OCI-LY7 (cell line): ENCODE data around the gene CHD3. TPM values are rescaled to one million over a fixed set of nuclear protein-coding genes. Genes with fewer than 3 reads are reported as not detected.

Experiments used
- BruUV-seq: library from RNA; stranded (reverse); fragments of 400-500 nt; replicated peaks from 2 replicates; lab custom pipeline; 2021; lab: Mats Ljungman, UMichigan
- CTCF ChIA-PET: fragments of 300-600 bp; sonication (Branson Sonifier 250); formaldehyde crosslinking; loops from one replicate; lab custom pipeline; 2022; ENCODE audit warnings: antibody characterized with exemption; ENCODE audit not compliant: unreplicated experiment; lab: Charles Lee
- POLR2A ChIA-PET: fragments of 300-600 bp; sonication (Branson Sonifier 250); formaldehyde crosslinking; loops from one replicate; lab custom pipeline; 2022; ENCODE audit warnings: antibody characterized with exemption; lab: Charles Lee
- DNase-seq: peaks from one replicate; pipeline ENCODE4 v3.0.0-alpha.2; 2015; ENCODE audit warnings: low spot score
- H2AFZ ChIP-seq: fragments of 200-600 bp; sonication (generic), shearing (Covaris generic); 2 replicates; pipeline ENCODE4 v1.6.1; 2014; ENCODE audit warnings: mild to moderate bottlenecking, antibody characterized with exemption, low read length, moderate library complexity
- H3K27ac ChIP-seq: fragments of 200-600 bp; sonication (generic); 2 replicates; pipeline ENCODE4 v1.5.1; 2014; ENCODE audit warnings: mixed run types, low read depth, mild to moderate bottlenecking, moderate library complexity, low read length, inconsistent platforms; ENCODE audit not compliant: poor library complexity, severe bottlenecking
- H3K36me3 ChIP-seq: fragments of 200-600 bp; sonication (generic); 2 replicates; pipeline ENCODE4 v1.6.1; 2014; ENCODE audit warnings: mild to moderate bottlenecking, antibody characterized with exemption, low read length, moderate library complexity, mixed read lengths; ENCODE audit not compliant: insufficient read depth
- H3K4me1 ChIP-seq: fragments of 200-600 bp; sonication (generic); 2 replicates; pipeline ENCODE4 v1.5.1; 2014; ENCODE audit warnings: mild to moderate bottlenecking, low read length; ENCODE audit not compliant: insufficient read depth, poor library complexity, severe bottlenecking
- H3K4me2 ChIP-seq: fragments of 200-600 bp; sonication (generic); 2 replicates; pipeline ENCODE4 v1.6.1; 2014; ENCODE audit warnings: mild to moderate bottlenecking, low read length
- H3K4me3 ChIP-seq: fragments of 200-600 bp; sonication (generic); 2 replicates; pipeline ENCODE4 v1.5.1; 2014; ENCODE audit warnings: mild to moderate bottlenecking, low read depth, low read length; ENCODE audit not compliant: poor library complexity, severe bottlenecking
- H3K79me2 ChIP-seq: fragments of 200-600 bp; sonication (generic); 2 replicates; pipeline ENCODE4 v1.6.1; 2016; ENCODE audit warnings: low read depth, mild to moderate bottlenecking, low read length, moderate library complexity, mixed read lengths; ENCODE audit not compliant: insufficient read depth
- H3K9me2 ChIP-seq: fragments of 200-600 bp; sonication (generic); 2 replicates; pipeline ENCODE4 v1.6.1; 2016; ENCODE audit warnings: mild to moderate bottlenecking, low read length, mixed read lengths; ENCODE audit not compliant: insufficient read depth
- H3K9me3 ChIP-seq: fragments of 200-600 bp; sonication (generic); 2 replicates; pipeline ENCODE4 v1.6.1; 2014; ENCODE audit warnings: mild to moderate bottlenecking, mixed run types, low read length, mixed read lengths
- H4K20me1 ChIP-seq: fragments of 200-600 bp; sonication (generic); 2 replicates; pipeline ENCODE4 v1.6.1; 2014; ENCODE audit warnings: mild to moderate bottlenecking, antibody characterized with exemption, low read length, moderate library complexity, mixed read lengths; ENCODE audit not compliant: insufficient read depth
- EZH2phosphoT487 ChIP-seq: fragments of 200-600 bp; sonication (generic); IDR thresholded peaks from 2 replicates; pipeline ENCODE4 v1.6.1; 2018; ENCODE audit warnings: low read depth, borderline replicate concordance, mild to moderate bottlenecking, mixed run types, antibody characterized with exemption, low read length, moderate library complexity, mixed read lengths
- intact Hi-C: fragments of 100-400 bp; cut with micrococcal nuclease; formaldehyde crosslinking; loops from one replicate; pipeline ENCODE4 v1.10.0; 2022; ENCODE audit not compliant: unreplicated experiment
- total RNA-seq, 2 experiments: library from RNA; depleted of rRNA in 1 of 2; stranded (reverse); fragments of >200 nt in 1 of 2; shearing (Covaris generic) in 1 of 2; gene quantifications; 2 replicates each; pipeline ENCODE4 v1.2.3, GENCODE V29; 2014 to 2022
- TF ChIP-seq, protein P1 (sequence below): fragments of 200-600 bp; sonication (generic); conservative IDR thresholded peaks from 2 replicates; pipeline ENCODE4 v1.5.1; 2014; ENCODE audit warnings: mild to moderate bottlenecking, antibody characterized with exemption, low read length, moderate library complexity, mixed read lengths

The CHD3 gene
- total RNA-seq, 2 experiments from 2014 or later = 42.5 to 126 TPM

DNA sequence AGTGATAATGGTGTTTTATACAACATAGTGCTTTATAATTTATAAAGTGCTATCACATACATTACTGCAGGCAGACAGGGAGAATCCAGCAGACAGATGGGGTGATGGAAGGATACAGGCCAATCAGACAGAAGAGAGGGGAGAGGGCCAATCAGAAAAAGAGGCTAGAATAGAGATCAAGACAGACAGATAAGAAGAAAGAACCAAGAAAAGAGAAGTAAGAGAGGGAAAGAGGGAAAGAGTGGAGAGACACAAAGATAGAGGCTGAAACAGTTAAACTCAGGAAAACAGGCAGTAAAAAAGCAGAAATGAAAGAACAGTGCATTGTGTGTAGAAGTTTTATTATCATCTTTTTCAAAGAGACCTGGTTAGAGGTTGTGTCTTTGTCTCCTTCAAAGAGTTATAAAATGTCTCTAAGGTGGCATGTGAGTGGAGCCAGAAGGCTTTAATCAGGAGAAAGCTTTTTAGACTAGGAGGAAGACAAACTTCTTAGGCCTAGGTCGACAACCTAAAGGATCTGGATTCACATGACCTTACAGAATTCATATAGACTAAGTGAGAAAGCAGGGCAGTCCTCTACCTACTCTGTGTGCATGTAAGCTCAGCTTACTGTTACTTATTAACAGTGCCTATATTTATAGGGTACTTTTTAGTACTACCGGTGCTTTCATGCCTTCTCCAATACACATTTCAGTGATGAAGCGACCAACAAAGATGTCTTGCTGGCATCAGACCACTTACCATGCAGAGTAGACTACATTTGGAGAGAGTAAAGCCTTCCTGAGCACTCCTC, 8.3 kb upstream of the CHD3 start:
- Histone ChIP-seq H3K4me1 (peaks cover 57% of the 10 kb centered on the region), H3K9me2 (no peaks in the 10 kb centered on the region), H4K20me1 (no peaks in the 10 kb centered on the region; the same call in 1 of the 2 replicates), H2AFZ (no peak overlapping the region), H3K4me2 (peak overlapping the region; percentile 97), H3K9me3 (no peaks in the 10 kb centered on the region), H3K79me2 (peaks cover 64% of the 10 kb centered on the region; the same call in 1 of the 2 replicates), H3K27ac (peak overlapping the region; percentile 87), H3K36me3 (peaks cover 68% of the 10 kb centered on the region), H3K4me3 (peak overlapping the region; percentile 70)
- TF ChIP-seq, protein P1, sequence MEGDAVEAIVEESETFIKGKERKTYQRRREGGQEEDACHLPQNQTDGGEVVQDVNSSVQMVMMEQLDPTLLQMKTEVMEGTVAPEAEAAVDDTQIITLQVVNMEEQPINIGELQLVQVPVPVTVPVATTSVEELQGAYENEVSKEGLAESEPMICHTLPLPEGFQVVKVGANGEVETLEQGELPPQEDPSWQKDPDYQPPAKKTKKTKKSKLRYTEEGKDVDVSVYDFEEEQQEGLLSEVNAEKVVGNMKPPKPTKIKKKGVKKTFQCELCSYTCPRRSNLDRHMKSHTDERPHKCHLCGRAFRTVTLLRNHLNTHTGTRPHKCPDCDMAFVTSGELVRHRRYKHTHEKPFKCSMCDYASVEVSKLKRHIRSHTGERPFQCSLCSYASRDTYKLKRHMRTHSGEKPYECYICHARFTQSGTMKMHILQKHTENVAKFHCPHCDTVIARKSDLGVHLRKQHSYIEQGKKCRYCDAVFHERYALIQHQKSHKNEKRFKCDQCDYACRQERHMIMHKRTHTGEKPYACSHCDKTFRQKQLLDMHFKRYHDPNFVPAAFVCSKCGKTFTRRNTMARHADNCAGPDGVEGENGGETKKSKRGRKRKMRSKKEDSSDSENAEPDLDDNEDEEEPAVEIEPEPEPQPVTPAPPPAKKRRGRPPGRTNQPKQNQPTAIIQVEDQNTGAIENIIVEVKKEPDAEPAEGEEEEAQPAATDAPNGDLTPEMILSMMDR = no peak
- intact Hi-C loops = no loop called here
- BruUV-seq = no TSS peak
- DNase-seq = peak; percentile 16
- POLR2A ChIA-PET = interaction anchor here (0.6 kb wide), 1 partner anchor 323 kb away, joined by 3 read pairs; no protein-coding TSS in a partner anchor
- CTCF ChIA-PET = no interaction called here

DNA sequence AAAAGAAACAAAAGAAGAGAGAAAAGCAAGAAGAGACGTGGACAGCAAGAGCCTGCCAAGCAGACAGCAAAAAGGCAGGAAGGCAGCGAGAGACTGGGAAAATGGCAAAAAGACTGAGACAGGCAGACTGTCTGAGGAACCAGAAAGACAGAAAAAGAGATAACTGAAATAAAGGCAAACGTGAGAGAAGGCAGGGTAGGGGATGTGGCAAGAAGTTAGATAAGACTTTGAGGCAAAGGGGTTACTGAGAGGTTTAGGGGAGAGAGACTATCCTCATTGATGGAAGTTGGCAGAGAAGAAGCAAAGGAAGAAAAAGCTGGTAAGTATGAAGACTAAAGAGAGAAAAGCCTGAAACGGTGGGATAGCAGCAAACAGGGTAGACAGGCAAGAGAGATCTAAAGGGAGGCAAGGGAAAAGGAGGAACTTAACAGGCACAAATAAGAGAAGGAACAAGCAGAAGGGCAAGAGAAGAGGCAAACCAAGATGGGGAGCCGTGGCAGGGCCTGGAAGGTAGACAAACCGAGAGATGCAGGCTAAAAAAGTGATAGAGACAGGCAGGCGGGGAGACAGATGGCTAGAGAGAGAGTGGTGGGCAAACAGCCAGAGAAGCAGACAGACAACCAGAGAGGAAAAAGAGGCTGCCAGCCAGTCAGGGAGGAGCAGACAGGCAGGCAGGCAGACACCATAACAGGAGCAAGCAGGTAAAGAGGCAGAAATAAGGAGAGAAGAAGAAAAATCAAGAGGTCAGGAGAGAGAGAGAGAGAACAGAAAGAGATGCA, 7.1 kb upstream of the CHD3 start:
- Histone ChIP-seq H3K4me2 (peak overlapping the region; percentile 97), H3K4me3 (peak overlapping the region; percentile 70), H3K36me3 (peaks cover 56% of the 10 kb centered on the region), H4K20me1 (no peaks in the 10 kb centered on the region), H3K4me1 (peaks cover 53% of the 10 kb centered on the region), H2AFZ (no peak overlapping the region), H3K79me2 (peaks cover 67% of the 10 kb centered on the region), H3K9me2 (no peaks in the 10 kb centered on the region), H3K9me3 (no peaks in the 10 kb centered on the region), H3K27ac (peak overlapping the region; percentile 87)
- no TSS peak for BruUV-seq
- POLR2A ChIA-PET = no interaction called here
- CTCF ChIA-PET = no interaction called here
- TF ChIP-seq EZH2phosphoT487 = no peak
- TF ChIP-seq, protein P1 = no peak
- intact Hi-C loops = no loop called here
- DNase-seq = no peak
